ENCODE measurements around the gene HOXA4.

HOXA4 gene

DNA sequence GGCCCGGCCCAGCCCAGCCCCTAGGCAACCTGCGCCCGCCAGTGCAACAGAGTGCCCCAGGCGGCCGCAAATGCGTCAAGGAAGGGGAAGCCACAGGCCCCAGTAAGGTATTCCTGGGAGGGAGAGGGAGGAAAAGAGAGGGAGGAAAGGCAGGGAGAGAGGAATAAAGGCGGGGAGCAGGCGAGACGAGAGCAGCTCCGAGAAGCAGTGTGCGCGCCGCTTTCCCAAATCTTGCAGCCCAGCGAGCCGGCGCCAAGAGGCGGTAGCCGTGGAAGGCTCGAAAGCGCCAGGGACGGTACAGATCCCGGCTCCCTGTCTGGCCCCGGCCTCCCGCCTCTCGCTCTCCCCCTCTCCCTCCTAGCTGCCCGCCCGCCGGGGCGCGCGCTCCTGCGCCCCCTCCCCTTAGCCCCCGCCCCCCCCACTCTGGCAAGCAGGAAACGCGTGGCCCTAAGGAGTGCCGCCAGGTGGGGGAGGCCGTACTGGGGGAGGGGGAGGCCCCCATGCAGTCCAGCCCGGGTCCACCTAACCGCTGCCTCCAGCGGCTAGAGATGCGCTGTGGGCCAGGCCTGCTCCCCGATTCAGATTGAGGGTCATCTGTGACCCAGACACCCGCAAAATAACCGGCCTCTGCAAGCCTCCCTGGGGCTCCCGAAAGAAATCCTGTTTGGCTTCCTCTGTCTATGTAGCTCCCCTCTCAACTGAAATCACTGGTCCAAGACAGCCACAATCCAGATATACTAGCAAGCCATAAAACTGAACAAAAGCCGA, 39.3 kb upstream of the HOXA4 start:
- no peak for DNase-seq

DNA sequence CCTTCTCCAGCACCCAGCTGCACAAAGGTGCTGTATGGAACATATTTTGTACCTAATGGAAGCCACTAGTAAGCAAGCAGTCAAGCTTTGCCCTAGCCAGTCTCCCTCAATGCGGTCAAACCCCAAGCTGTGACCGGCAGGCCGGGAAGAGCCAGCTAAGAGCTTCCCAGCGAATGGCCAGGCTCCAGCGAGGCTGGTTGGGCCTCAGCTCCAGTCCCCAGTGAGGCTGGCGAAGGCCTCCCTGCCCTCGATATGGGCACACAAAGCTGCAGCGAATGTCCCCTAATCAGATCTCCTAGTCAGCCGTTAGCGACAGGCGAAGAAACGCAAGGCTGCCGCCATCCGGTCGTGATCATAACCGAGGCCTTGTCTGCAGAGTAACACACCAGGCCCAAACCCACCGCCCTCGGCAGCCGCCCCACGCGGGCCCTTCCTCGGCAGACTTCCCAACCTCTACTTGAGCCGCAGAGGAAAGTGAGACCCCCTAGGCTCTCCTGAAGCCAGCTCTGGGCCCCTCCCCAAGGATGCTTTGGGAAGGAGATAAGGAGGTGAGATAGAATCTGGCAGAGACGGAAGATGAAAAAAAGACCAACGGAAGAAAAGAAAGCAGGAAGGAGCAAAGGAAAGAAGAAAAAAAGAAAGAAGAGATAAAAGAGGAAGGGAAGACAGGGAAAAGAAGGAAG, 37.8 kb upstream of the HOXA4 start:
- DNase-seq, result peak in 1 of 4 experiments; percentile 34

DNA sequence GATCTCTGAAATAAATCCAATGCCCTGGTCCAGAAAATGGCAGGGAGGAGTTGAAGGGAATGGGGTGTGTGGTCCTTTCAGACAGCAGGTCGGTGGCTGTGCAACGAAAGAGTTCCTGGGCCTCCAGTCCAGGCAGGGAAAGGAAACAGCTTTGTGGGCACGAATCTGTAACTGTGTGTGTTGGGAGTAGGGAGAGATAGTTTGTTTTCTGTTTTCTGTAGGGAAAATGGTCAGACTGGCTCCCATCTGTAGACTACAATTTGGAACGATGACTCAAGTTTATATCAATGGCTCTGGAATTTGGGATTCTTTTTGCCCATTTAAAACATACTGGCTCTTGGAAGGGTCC, 37.3 kb upstream of the HOXA4 start:
- DNase-seq, result no peak

DNA sequence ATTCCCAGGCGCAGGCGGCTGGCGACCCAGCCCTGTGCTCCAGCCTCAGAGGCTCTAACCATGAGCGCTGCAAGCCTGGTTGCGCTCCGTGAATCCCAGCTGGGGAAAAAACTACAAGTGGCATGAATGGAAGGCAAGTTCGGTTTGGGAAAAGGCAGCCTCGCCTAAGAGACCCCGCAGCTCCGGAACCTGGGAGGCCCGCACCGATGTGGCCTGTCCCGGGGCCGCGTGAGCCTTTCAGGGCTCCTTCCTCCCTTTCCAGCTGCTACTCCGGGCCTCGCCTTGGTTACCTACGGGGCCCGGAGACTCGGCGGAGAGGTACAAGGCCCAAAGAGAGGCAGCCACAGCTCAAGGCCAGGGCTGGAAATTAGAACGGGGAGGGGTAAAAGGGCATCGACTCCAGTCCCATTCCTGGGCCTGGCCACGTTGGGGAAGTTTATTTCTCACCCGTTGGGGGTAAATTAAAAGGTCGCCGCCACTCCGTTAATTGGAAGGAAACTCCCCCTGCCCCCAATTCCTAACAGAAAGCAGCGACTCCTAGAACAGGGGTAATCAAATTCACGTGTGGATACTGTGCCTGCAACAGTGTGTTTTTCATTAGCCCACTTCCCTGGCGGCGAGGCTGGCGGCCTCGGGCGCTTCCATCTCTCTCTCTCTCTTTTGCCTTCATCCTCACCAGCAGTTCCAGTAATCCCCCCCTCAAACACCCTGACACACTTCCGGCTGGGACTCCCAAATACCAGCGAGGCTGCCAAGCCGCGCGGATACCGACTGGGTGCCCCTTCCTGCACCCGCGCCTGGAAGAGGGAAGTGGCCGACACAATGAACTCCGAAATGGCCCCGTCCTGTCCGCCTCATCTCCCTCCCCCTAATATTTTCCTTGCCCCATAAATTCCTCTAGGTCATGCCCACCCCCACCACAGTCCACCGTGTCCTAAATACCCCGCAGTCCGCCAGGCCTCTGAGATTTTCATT, 36.3 kb upstream of the HOXA4 start:
- DNase-seq, result no peak

GRCh38 chr7:27165996-27166530, 35.5 kb upstream of the HOXA4 start:
- DNase-seq, result no peak

DNA sequence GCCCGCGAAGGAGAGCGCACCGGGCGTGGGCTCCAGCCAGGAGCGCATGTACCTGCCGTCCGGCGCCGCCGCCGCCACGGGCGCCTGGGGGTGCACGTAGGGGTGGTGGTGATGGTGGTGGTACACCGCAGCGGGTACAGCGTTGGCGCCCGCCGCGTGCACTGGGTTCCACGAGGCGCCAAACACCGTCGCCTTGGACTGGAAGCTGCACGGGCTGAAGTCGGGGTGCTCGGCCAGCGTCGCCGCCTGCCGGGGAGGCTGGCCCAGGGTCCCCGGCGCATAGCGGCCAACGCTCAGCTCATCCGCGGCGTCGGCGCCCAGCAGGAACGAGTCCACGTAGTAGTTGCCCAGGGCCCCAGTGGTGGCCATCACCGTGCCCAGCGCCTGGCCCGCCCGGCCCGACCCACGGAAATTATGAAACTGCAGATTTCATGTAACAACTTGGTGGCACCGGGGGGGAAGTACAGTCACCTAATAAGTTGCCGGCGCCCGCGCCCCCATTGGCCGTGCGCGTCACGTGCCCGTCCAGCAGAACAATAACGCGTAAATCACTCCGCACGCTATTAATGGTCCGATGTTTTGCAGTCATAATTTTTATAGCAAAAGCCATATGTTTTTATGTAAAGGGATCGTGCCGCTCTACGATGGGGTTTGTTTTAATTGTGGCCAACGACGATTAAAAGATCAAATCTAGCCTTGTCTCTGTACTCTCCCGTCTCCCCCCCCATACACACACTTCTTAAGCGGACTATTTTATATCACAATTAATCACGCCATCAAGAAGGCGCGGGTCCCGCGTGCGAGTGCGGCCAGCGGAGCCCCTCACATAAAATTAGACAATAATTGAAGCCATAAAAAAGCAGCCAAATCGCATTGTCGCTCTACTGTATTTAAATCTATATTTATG, 34.8 kb upstream of the HOXA4 start, which contains the start of gene HOXA9:
Gene HOXA9, minus strand, starts transcription at position 449 of the 907 bp plus-strand sequence. Its CDS starts 80 bp downstream, at position 369.
- no peak for DNase-seq

- no peak for DNase-seq
These were observed 34.0 kb upstream of the HOXA4 start for GRCh38 chr7:27164367-27165088.

DNA sequence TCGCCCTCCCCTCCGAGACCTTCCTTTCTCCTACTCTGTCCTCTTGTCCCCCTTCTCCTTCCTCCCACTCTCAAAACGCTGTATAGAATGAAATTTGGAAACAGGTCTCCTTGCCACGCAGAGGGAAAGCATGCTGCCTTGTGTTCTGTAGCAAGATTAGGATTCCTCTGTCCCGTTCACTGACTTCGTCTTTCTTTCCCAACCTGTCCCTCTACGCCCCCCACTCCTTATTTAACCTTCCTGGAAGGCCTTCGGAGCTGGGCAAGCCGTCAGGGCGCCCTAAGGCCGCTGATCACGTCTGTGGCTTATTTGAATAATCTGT, 33.4 kb upstream of the HOXA4 start:
- DNase-seq, result no peak

- DNase-seq, result no peak
These were observed 32.9 kb upstream of the HOXA4 start for GRCh38 chr7:27163288-27164044.

- no peak for DNase-seq
These were observed 32.2 kb upstream of the HOXA4 start for GRCh38 chr7:27162561-27163287.

- no peak for DNase-seq
These were observed 31.4 kb upstream of the HOXA4 start for GRCh38 chr7:27161721-27162560.

DNA sequence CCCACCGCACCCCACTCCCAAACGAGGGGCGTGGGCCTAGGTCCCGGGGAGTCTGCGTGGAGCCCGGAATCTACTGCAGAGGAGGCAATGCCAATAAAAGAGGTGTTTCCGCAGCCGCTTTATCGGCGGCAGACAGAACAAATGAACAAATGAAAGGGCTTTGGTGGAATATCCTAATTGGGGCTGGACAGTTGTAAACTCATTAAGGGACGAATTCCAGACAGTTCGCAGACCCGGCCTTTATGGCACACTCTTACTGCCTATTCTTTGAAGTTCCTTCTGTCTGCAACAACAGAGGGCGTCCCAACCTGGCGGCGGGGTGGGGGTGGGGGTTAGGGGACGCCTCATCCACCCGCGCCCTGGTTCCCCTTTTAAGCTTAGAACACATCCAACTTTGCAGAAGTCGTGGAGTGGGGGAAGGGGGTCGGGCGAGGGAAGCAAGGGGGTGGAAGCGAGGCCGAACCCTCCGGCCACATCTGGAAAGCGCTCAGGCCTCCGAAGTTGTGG, 30.7 kb upstream of the HOXA4 start:
- DNase-seq, result no peak

DNA sequence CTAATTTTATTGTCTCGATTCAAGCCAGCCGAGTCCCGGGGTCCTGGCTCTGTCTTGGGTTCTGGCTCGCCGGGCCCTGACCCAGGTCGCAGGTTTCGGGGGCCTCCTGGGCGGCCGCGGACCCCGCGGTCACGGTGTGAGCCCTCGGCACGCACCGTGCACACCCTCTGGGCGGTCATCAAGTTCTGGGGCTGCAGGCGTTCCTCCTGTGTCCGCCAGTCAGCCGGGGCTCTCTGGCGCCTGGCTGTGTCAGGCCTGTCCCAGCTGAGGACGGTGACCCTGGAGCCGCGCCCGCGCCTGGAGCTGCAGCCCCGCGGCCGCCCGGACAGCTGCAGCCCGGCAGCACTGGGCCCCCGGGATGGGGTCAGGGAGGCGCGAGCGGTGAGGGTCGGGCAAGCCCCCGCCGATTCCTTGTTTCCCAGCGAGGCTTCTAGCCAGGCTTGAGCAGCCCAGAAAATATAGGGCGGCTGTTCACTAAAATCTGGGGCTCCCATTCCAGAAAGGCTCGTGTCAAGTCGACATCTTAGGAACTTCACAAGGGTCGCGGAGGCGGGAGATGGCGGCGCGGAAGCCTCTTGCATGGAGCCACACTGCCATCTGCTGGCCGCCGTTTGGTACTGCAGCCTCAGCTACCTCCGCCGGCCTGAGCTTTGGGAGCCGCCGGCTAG, 30.1 kb upstream of the HOXA4 start:
- DNase-seq, result peak; percentile 76 to 92 (median 80)

GRCh38 chr7:27160145-27160545, 29.6 kb upstream of the HOXA4 start:
- no peak for DNase-seq

DNA sequence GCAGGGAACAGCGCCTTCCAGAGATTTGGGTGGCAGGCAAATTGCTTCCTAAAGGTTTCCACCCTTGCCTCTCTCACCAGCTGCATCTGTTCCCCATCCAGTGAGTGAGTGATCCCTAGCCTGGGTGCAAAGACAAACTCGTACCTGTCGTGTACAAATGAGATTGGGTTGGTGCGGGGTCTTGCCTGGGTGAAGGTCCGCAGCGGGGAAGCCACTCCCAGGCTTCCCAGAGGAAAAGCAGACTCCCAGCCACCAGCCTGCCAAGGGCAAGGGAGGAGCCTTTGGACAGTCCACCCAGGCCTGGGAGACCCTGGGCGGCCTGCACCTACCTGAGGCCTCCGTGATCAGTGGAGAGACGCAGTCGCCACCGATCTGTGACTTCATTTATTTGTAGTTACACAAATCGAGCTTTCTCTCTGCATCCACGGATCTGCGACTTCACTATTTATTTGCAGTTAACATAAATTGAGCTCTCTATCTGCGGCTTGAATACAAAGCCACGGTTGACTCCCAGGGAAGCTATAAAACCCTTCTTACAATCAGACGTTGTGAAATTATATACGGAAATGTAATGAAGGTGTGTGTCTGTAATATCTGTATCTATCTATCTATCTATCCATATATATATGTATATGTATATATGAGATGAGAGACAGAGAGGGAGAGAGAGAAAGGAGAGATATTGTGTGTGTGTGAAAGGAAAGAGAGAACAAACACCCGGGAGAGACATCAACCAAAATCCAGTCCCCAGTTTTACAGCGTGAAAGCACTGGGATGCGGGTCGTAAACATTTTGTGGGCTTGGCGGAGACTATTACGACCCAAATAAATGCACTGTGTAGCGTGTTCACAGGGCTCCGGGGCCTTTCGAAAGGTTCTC, 28.9 kb upstream of the HOXA4 start:
- no peak for DNase-seq

DNA sequence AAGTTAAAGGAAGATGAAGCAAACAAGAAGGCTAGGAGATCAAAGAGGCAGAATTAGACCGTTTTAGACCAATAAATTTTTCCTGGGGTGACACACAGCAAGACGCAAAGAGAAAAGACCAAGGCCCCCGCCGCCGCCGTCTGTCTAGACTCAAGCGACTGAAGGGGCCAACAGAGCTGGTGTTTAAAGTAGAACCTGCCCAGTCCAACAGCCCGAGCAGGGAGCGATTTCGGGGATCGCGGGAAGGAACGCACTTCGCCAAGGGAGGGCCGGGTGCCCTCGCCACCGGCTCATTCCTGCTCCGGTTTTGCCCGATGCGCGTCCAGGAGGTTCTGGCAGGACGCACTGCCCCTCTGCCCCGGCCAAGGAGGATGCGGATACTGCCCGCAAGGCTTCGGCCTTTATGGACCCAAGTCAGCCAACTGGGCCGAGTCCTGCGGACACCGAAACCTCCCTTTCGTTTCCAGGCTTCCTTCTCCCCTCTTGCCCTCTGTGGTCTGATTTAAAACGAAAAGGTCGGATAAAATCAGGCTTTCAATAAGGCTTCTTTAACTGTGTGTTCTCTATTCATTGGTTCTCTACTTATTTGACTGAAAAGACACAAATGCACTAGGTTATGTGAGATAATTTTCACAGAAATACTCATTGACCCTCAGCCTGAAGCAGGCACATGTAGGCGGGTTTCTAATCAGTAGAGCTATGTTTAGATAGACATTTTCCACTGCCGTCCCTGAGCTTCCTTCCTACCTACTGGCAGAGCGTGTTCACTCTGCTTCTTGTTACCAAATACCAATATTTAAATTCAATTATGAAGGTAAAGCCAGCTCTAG, 28.1 kb upstream of the HOXA4 start:
- no peak for DNase-seq

All from activated naive CD4-positive, alpha-beta T cell (primary cell).